Effector CD4-positive, alpha-beta T cell (primary cell): ENCODE results near the gene TRMT10A.
"Not testable (repeated sequence)": the region's sequence is repeated elsewhere in the genome, so short reads cannot be mapped to it uniquely, and the experiment has no call there.

Experiments
- DNase-seq: peaks from one replicate; pipeline ENCODE4 v3.0.0-alpha.2; 2020

TRMT10A gene

GRCh38 chr4:99540277-99540939 is 23.4 kb downstream of the TRMT10A start:
- no peak for DNase-seq

GRCh38 chr4:99537674-99538073 is 26.2 kb downstream of the TRMT10A start:
- DNase-seq, result no peak

- no peak for DNase-seq
These were observed 27.0 kb downstream of the TRMT10A start for GRCh38 chr4:99536848-99537247.

- DNase-seq, result no peak
These were observed 27.6 kb downstream of the TRMT10A start for GRCh38 chr4:99536271-99536670.

- DNase-seq, result not testable (repeated sequence)
These were observed 29.1 kb downstream of the TRMT10A start for GRCh38 chr4:99534699-99535098.

GRCh38 chr4:99529956-99530355 is 33.9 kb downstream of the TRMT10A start:
- no peak for DNase-seq

GRCh38 chr4:99529228-99529627 is 34.6 kb downstream of the TRMT10A start:
- DNase-seq, result no peak

GRCh38 chr4:99518601-99519295 is 45.1 kb downstream of the TRMT10A start:
- DNase-seq, result no peak

- no peak for DNase-seq
These were observed 53.1 kb downstream of the TRMT10A start, which contains the start of gene C4orf17 for GRCh38 chr4:99510721-99511120. Gene C4orf17 (plus strand): TSS chr4:99511021. CDS start chr4:99513082, 2,061 bp downstream.

GRCh38 chr4:99507762-99508161 is 56.1 kb downstream of the TRMT10A start:
- no peak for DNase-seq

GRCh38 chr4:99507349-99507748 is 56.5 kb downstream of the TRMT10A start:
- no peak for DNase-seq

GRCh38 chr4:99506781-99507180 is 57.1 kb downstream of the TRMT10A start:
- DNase-seq, result no peak

- no peak for DNase-seq
These were observed 58.9 kb downstream of the TRMT10A start for GRCh38 chr4:99504804-99505502.
